HEK293 (cell line): ENCODE data around the gene ZNF460.

Experiments used
- CTCF ChIA-PET: fragments of 350-600 bp; formaldehyde crosslinking; extraction: SDS; loops from one replicate; lab custom pipeline; 2021; ENCODE audit warnings: antibody characterized with exemption; lab: Yijun Ruan, JAX
- POLR2A ChIA-PET: fragments of 300-600 bp; formaldehyde crosslinking; extraction: SDS; loops from one replicate; lab custom pipeline; 2020; ENCODE audit warnings: antibody characterized with exemption, inconsistent platforms; lab: Yijun Ruan, JAX
- H3K27ac ChIP-seq: fragments of 200-500 bp; sonication (Bioruptor generic); 2 replicates; pipeline ENCODE4 v1.5.1; 2014; ENCODE audit warnings: low read depth, low read length, control low read depth, inconsistent platforms; ENCODE audit errors: extremely low read depth
- H3K36me3 ChIP-seq, 2 experiments: fragments of 200-500 bp in 1 of 2; sonication (Bioruptor generic) in 1 of 2; 1 replicate in 1 of 2; 2 replicates in 1 of 2; pipeline ENCODE4 v1.5.1; 2014 to 2017; ENCODE audit warnings: inconsistent platforms in 2 of 2, low read length in 2 of 2; ENCODE audit not compliant: control insufficient read depth in 2 of 2, insufficient read depth in 1 of 2
- H3K4me1 ChIP-seq: fragments of 200-500 bp; sonication (Bioruptor generic); 2 replicates; pipeline ENCODE4 v1.5.1; 2014; ENCODE audit warnings: mild to moderate bottlenecking, low read length, inconsistent platforms; ENCODE audit not compliant: control insufficient read depth, insufficient read depth
- H3K4me3 ChIP-seq: 2 replicates; pipeline ENCODE4 v1.5.1; 2011; ENCODE audit warnings: low read depth, mild to moderate bottlenecking, control low read depth, low read length, moderate library complexity
- H3K9me3 ChIP-seq: fragments of 200-500 bp; sonication (Bioruptor generic); 2 replicates; pipeline ENCODE4 v1.5.1; 2014; ENCODE audit warnings: low read depth, low read length, inconsistent platforms; ENCODE audit not compliant: control insufficient read depth, insufficient read depth
- ZBTB20 ChIP-seq: fragments of 450-650 bp; formaldehyde crosslinking; IDR thresholded peaks from 2 replicates; pipeline ENCODE4 v1.5.1; 2016; ENCODE audit warnings: missing biosample characterization, missing genetic modification characterization
- ZNF132 ChIP-seq: fragments of 450-650 bp; formaldehyde crosslinking; IDR thresholded peaks from 2 replicates; pipeline ENCODE4 v1.5.1; 2017; ENCODE audit warnings: missing biosample characterization, missing genetic modification characterization, borderline replicate concordance
- ZNF146 ChIP-seq: fragments of 450-650 bp; formaldehyde crosslinking; IDR thresholded peaks from 2 replicates; pipeline ENCODE4 v1.5.1; 2016; ENCODE audit warnings: missing biosample characterization, missing genetic modification characterization
- ZNF184 ChIP-seq: fragments of 450-650 bp; IDR thresholded peaks from 2 replicates; pipeline ENCODE4 v1.5.1; 2018; ENCODE audit warnings: missing biosample characterization, mild to moderate bottlenecking, missing genetic modification characterization
- ZNF239 ChIP-seq: fragments of 450-650 bp; formaldehyde crosslinking; IDR thresholded peaks from 2 replicates; pipeline ENCODE4 v1.5.1; 2016; ENCODE audit warnings: missing biosample characterization, missing genetic modification characterization
- ZNF302 ChIP-seq: fragments of 450-650 bp; formaldehyde crosslinking; IDR thresholded peaks from 2 replicates; pipeline ENCODE4 v1.5.1; 2016; ENCODE audit warnings: missing biosample characterization, missing genetic modification characterization, low read depth
- ZNF501 ChIP-seq: fragments of 450-650 bp; formaldehyde crosslinking; IDR thresholded peaks from 2 replicates; pipeline ENCODE4 v1.5.1; 2016; ENCODE audit warnings: missing biosample characterization, missing genetic modification characterization
- ZNF514 ChIP-seq: fragments of 450-650 bp; formaldehyde crosslinking; IDR thresholded peaks from 2 replicates; pipeline ENCODE4 v1.5.1; 2016; ENCODE audit warnings: missing biosample characterization, missing genetic modification characterization
- ZNF768 ChIP-seq: fragments of 450-650 bp; formaldehyde crosslinking; IDR thresholded peaks from 2 replicates; pipeline ENCODE4 v1.5.1; 2018; ENCODE audit warnings: missing biosample characterization, mild to moderate bottlenecking, missing genetic modification characterization
- TF ChIP-seq, protein P1 (sequence below): fragments of 450-650 bp; formaldehyde crosslinking; IDR thresholded peaks from 2 replicates; pipeline ENCODE4 v1.5.1; 2016; ENCODE audit warnings: missing biosample characterization, missing genetic modification characterization
- TF ChIP-seq, protein P2 (sequence below): fragments of 450-650 bp; formaldehyde crosslinking; IDR thresholded peaks from 2 replicates; pipeline ENCODE4 v1.5.1; 2017; ENCODE audit warnings: missing biosample characterization, missing genetic modification characterization

ZNF460 gene

DNA sequence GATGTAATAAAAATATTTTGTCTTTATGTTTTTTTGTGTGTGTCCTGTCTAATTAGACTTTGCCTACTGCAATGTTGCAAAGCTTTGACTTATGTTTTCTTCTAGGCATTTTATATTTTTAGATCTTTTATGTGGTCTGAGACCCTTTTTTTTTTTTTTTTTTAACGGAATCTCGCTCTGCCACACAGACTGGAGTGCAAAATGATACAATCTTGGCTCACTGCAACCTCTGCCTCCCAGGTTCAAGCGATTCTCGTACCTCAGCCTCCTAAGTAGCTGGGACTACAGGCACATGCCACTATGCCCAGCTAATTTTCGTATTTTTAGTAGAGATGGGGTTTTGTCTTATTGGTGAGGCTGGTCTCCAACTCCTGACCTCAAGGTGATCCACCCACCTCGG, 62.3 kb downstream of the ZNF460 start:
- Histone ChIP-seq H3K4me1 (no peaks in the 10 kb centered on the region), H3K9me3 (no peaks in the 10 kb centered on the region), H3K4me3 (no peak overlapping the region), H3K36me3 (no peaks in the 10 kb centered on the region), H3K27ac (no peak overlapping the region)
- ChIA-PET POLR2A (interaction anchor here (3.8 kb wide), 1 partner anchor 8 kb away, joined by 13 read pairs; the partner anchor contains the start of gene ZNF304), CTCF (interaction anchor here (0.6 kb wide), 1 partner anchor 285 kb away, joined by 3 read pairs; no protein-coding TSS in a partner anchor)
- TF ChIP-seq ZNF514 (tag by site-specific recombination) (no peak), ZNF132 (tag by site-specific recombination) (no peak), ZNF146 (no peak), ZNF768 (tag by site-specific recombination) (no peak), ZNF184 (tag by site-specific recombination) (no peak), ZNF501 (tag by site-specific recombination) (no peak), ZNF302 (tag by site-specific recombination) (no peak), ZBTB20 (tag by site-specific recombination) (no peak), ZNF239 (tag by site-specific recombination) (no peak)
- TF ChIP-seq, protein P1, sequence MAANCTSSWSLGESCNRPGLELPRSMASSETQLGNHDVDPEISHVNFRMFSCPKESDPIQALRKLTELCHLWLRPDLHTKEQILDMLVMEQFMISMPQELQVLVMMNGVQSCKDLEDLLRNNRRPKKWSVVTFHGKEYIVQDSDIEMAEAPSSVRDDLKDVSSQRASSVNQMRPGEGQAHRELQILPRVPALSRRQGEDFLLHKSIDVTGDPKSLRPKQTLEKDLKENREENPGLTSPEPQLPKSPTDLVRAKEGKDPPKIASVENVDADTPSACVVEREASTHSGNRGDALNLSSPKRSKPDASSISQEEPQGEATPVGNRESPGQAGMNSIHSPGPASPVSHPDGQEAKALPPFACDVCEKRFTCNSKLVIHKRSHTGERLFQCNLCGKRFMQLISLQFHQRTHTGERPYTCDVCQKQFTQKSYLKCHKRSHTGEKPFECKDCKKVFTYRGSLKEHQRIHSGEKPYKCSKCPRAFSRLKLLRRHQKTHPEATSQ (tag by site-specific recombination), result no peak
- TF ChIP-seq, protein P2, sequence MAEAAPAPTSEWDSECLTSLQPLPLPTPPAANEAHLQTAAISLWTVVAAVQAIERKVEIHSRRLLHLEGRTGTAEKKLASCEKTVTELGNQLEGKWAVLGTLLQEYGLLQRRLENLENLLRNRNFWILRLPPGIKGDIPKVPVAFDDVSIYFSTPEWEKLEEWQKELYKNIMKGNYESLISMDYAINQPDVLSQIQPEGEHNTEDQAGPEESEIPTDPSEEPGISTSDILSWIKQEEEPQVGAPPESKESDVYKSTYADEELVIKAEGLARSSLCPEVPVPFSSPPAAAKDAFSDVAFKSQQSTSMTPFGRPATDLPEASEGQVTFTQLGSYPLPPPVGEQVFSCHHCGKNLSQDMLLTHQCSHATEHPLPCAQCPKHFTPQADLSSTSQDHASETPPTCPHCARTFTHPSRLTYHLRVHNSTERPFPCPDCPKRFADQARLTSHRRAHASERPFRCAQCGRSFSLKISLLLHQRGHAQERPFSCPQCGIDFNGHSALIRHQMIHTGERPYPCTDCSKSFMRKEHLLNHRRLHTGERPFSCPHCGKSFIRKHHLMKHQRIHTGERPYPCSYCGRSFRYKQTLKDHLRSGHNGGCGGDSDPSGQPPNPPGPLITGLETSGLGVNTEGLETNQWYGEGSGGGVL (tag by site-specific recombination), result no peak
- TF ChIP-seq, all 188 proteins: peak for 0
